ENCODE results near the gene ALAS1.
"Not testable (repeated sequence)": the region's sequence is repeated elsewhere in the genome, so short reads cannot be mapped to it uniquely, and the experiment has no call there.

The ALAS1 gene

GRCh38 chr3:52176951-52177700 lies 20.8 kb upstream of the ALAS1 start:
- DNase-seq (ENCODE audit: low read depth) = no peak

- DNase-seq (ENCODE audit: low read depth) = no peak
These were observed 20.3 kb upstream of the ALAS1 start for GRCh38 chr3:52177701-52178042.

- not testable (repeated sequence) for DNase-seq (ENCODE audit: low read depth)
These were observed 19.8 kb upstream of the ALAS1 start for GRCh38 chr3:52178126-52178525.

- DNase-seq (ENCODE audit: low read depth) = no peak
These were observed 19.4 kb upstream of the ALAS1 start for GRCh38 chr3:52178537-52178936.

GRCh38 chr3:52181543-52181942 lies 16.4 kb upstream of the ALAS1 start:
- DNase-seq (ENCODE audit: low read depth) = peak; percentile 27

DNA sequence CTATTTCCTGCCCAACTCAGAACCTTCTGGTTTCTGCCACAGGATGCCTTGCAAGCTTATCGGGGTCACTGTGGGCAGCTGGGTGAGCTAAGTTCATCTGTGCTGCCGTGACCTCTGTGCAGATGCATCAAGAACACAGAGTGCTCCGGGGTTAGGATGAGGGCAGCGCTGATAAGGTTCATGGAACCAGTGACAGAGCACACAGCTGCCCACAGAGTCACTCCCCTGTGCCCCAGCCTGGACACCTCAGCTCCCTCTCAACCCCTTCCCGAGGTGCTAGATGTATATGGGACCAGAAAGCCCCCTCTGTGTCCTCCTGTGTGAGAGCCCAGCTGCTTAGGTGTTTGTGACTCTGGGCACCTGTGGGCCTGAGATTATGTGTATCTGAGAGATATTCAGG lies 15.8 kb upstream of the ALAS1 start:
- DNase-seq (ENCODE audit: low read depth) = no peak

GRCh38 chr3:52182691-52183090 lies 15.3 kb upstream of the ALAS1 start:
- DNase-seq (ENCODE audit: low read depth) = no peak

DNA sequence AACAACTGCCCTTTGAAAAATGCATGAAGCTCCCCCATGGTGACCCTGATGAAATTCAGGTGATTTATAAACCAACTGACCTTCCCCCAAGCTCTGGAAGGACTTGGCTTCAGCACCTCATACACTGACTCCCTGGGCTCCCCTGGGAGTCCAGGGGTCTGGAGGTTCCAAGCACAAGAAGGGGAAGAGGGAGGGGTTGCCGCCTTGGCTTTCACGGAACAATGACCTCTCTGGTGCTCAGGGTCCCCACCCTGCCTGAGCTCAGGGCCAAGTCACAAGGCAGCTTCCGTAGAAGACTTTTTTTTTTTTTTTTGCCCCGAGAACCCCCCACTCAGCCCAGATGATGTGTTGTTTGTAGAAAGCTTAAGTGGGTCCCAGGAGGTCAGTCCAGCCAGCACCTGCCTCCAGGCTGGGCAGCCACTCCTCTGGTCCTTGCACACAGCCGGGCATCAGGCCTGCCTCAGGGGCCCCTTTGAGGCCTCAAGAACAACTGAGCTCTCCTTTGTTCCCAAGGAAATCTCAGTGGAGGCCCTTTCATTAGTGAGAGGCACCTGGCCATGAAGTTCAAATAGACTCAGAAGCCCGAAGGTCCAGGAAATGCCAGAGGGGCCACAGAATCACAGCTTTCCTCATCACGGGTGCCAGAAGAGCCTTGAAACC lies 14.0 kb upstream of the ALAS1 start:
- DNase-seq (ENCODE audit: low read depth) = no peak

DNA sequence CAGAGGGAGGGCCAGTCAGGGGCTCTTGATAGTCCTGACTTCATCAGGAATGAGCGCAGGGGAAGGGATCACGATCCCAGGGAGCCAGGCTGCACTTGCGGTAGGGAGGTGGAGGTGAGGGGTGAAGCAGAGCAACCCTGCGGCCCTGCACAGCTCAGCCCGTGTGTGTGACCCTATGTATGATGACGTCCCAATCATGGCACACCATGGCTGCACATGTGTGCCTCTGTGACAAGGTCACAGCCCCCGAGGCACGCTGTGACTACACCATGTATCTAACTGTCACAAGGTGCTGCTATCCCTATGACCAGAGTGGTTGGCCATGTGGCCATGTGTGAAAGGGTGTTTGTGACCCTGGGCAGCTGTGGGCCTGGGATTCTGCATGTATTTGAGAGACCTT lies 13.3 kb upstream of the ALAS1 start:
- no peak for DNase-seq (ENCODE audit: low read depth)

GRCh38 chr3:52185311-52185710 lies 12.6 kb upstream of the ALAS1 start:
- DNase-seq (ENCODE audit: low read depth) = no peak

DNA sequence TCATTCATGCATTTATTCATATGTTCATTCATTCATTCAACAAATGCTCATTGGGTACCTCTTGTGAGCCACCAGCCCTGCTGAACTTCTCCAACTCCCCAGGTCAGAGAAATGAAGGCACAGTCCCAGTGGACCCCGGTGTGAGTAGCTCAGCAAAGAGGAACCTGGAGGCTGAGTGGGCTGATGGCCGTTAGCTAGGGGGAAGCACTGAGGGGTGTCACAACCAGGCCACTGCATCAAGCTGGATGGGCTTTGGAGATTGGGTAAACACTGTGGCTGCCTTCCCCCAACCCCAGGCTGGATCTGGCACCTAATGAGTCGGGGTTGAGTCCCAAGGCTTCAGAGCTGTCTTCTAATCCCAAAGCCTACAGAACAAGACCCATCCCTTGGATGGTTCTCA lies 12.1 kb upstream of the ALAS1 start:
- no peak for DNase-seq (ENCODE audit: low read depth)

- no peak for DNase-seq (ENCODE audit: low read depth)
These were observed 11.2 kb upstream of the ALAS1 start for GRCh38 chr3:52186729-52187128.

GRCh38 chr3:52188556-52188955 lies 9.4 kb upstream of the ALAS1 start:
- no peak for DNase-seq (ENCODE audit: low read depth)

DNA sequence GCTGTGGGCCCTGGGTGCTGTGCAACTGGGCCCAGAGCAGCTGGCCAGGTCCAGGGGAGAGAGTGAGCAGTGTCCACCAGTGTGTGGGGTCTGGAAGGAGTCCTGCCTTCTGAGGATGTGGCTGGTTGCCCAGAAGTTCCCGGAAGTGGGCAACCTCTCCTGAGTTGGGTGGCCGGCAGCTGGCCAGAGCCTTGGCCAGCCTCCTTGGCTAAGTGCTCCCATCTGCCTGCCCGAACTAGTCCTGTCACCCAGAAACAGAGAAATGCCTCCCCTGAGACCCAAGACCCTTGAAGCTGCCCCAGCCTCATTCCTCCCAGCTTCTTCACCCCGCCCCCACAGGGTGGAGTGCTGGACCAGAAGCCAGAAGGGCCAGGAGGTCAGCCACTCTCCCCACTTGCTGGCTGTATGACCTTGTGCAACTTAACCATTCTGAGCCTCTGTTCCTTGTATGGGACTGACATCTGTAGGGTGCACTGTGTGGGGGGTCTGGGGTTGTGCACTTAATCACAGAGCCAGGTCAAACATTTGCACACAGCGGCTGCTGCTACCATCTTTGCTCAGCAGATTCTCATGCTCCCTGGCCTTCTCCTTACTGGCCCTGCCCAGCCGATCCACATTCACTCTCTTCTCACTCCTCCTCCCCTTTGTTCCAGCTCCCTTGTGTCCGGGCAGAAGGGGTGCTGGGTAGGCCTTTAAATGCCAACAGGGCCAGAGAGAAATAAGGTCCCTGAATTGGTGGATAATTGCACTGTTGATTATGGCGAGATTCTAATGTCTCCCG lies 7.5 kb upstream of the ALAS1 start:
- peak; percentile 39 for DNase-seq (ENCODE audit: low read depth)

DNA sequence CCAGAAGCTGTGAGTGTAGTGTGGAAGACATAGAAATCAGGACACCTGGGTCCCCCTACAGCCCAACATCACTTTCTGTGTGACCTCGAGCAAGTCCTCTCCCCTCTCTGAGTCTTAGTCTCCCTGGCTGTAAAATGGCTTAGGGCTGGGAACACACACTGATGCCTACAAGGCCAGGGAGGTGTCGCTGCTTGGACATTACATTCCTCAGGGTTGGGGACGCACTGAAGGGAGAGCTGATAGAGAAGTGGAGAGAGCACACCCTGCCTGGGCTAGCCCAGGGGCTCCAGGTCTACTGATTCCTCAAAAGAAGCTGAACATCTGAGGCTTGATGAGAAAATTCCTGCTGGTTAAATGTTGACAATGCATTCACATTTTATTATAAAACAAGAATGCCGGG lies 6.3 kb upstream of the ALAS1 start:
- no peak for DNase-seq (ENCODE audit: low read depth)

- peak; percentile 29 for DNase-seq (ENCODE audit: low read depth)
These were observed 4.9 kb upstream of the ALAS1 start for GRCh38 chr3:52193065-52193464.

DNA sequence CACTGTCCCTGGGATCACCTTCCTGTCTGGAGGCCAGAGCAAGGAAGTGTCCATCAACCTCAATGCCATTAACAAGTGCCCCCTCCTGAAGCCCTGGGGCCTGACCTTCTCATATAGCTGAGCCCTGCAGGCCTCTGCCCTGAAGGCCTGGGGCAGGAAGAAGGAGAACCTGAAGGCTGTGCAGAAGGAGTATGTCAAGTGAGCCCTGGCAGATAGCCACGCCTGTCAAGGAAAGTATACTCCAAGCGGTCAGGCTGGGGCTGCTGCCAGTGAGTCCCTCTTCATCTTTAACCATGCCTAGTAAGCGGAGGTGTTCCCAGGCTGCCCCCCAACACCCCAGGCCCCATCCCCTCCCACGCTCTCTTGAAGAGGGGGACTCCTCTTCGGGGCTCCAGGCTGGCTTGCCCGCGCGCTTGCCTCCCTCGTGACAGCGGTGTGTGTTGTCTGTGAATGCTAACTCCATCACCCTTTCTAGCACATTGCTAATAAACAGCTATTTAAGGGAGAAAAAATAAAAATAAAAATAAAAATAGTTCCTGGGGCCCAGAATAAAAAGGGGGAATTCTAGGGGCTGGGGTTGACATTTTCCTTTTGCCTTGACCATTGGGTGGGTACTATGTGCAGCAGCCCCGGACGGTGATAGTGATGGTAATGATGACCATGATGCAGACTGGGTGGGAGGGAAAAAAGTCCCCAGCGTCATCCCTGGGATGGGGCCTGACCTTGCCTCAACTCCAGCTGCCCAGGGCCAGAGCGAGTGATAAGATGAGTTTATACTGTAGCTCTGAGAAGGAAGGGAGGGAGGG lies 3.3 kb upstream of the ALAS1 start:
- DNase-seq (ENCODE audit: low read depth) = no peak

DNA sequence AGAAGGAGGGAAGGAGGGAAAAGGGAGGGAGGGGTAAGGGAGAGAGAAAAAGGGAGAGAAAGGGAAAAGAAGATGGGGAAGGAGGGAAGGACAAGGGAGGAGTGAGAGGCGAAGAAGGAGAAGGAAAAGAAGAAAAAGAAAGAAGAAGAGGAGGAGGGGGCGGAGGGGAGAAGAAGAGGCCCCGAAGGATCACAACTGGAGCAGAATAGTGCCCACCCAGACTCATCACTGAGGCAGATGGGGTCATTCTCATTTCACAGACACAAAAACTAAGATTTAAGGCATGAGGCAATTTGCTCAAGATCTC lies 2.7 kb upstream of the ALAS1 start:
- no peak for DNase-seq (ENCODE audit: low read depth)

DNA sequence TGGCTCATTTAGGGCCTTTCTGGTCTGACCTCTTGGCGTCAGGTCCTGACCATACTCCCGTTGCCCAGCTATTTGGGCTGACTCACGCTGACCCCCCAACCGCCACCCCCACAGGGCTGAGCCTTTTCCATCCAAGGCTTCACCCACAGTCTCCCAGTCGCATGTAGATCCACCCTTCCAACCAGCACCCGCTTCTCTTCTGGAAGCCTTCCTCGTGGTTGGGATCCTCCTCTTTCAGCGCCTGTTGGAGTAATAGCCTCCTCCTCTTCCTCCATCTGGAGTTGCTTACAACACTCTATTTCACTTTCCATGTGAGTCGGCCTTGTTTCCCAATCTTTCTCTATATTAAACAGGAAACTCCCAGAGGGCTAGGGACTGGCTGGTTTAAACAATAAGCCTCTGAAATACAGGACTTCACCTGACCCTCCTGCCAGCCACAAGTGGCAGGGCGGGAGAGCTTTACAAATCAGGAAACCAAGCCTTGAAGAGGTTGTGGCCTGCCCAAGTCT lies 2.1 kb upstream of the ALAS1 start:
- DNase-seq (ENCODE audit: low read depth) = peak; percentile 51

DNA sequence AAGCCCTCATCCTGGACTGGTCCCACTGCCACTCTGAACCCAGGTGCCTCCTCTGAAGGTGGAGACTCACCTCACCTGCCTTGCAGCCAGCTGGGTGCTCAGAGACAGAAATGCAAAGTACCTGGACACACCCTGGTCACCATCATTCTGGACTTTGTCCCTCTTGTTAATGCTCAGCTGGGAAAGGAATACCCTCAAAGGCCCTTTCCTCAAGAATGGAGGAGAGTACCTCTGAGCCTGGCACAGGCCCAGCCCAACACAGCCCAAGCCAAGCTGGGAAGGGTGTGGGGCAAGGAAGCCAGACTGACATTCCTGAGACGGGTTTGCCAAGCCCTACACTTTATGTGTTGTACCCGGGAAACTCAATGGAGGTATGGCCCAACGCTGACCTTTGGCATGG lies 983 bp upstream of the ALAS1 start:
- no peak for DNase-seq (ENCODE audit: low read depth)

- no peak for DNase-seq (ENCODE audit: low read depth)
These were observed 490 bp upstream of the ALAS1 start for GRCh38 chr3:52197499-52197841.
